ENCODE data around the gene RAMP1. TPM values are rescaled to one million over a fixed set of nuclear protein-coding genes. Genes with fewer than 3 reads are reported as not detected.

RAMP1 gene
- total RNA-seq, 1 experiment from 2014 or later: 0.63 TPM

GRCh38 chr2:237942513-237942899 is 83.1 kb downstream of the RAMP1 start:
- Histone ChIP-seq H4K5ac (ENCODE audit: insufficient read length, low read depth, low read length) (no peak overlapping the region), H3K18ac (ENCODE audit: insufficient read length, low read depth, low read length) (no peak overlapping the region), H3T11ph (ENCODE audit: low read length) (no peak overlapping the region), H2BK120ac (ENCODE audit: low read depth, low read length, poor library complexity, severe bottlenecking) (no peak overlapping the region), H3K56ac (ENCODE audit: insufficient read length, low read depth, low read length) (no peak overlapping the region), H3K23ac (ENCODE audit: insufficient read length, low read depth, low read length) (no peak overlapping the region), H3K9me3 (ENCODE audit: control insufficient read depth, low read depth, low read length) (peaks cover 14% of the 10 kb centered on the region), H4K8ac (replicated peaks; ENCODE audit: insufficient read length, low read depth, low read length) (no peak overlapping the region), H3K4me2 (ENCODE audit: insufficient read depth, insufficient read length, low read length) (no peak overlapping the region), H3K9ac (ENCODE audit: extremely low read depth, insufficient read length, low read length) (no peak overlapping the region), H3K27ac (ENCODE audit: insufficient read length, low read depth, low read length) (no peak overlapping the region), H3K79me2 (ENCODE audit: insufficient read depth, low read length) (no peaks in the 10 kb centered on the region), H3K4me1 (ENCODE audit: insufficient read depth, low read length) (no peaks in the 10 kb centered on the region; the same call in 1 of the 2 replicates), H2BK12ac (ENCODE audit: insufficient read length, low read depth, low read length) (no peak overlapping the region), H4K20me1 (ENCODE audit: control insufficient read depth, insufficient read depth, insufficient read length) (no peaks in the 10 kb centered on the region), H3K23me2 (ENCODE audit: insufficient read length, low read depth, low read length, poor library complexity, severe bottlenecking) (no peaks in the 10 kb centered on the region), H2BK5ac (ENCODE audit: insufficient read length, low read length) (no peak overlapping the region), H2AFZ (ENCODE audit: low read length) (no peak overlapping the region), H4K91ac (ENCODE audit: insufficient read length, low read depth, low read length) (no peak overlapping the region), H3K79me1 (ENCODE audit: insufficient read depth, low read depth, low read length, poor library complexity, severe bottlenecking) (no peaks in the 10 kb centered on the region), H3K4ac (ENCODE audit: low read depth, low read length) (no peak overlapping the region), H3K14ac (ENCODE audit: insufficient read depth, low read length) (no peak overlapping the region), H2AK5ac (ENCODE audit: insufficient read length, low read length) (no peak overlapping the region), H3K27me3 (ENCODE audit: insufficient read depth, low read length) (no peaks in the 10 kb centered on the region), H2BK20ac (ENCODE audit: low read depth, low read length, poor library complexity, severe bottlenecking) (no peak overlapping the region), H2BK15ac (ENCODE audit: low read depth, low read length) (no peak overlapping the region)
- Mint-ChIP-seq H3K4me3 (no peak overlapping the region), H3K36me3 (ENCODE audit: insufficient read depth in 1 of 3, low read depth in 3 of 3) (peaks cover 0 to 17% (median 13%) of the 10 kb centered on the region in 3 experiments; a peak in 6 of 7 replicates), H3K27ac (peak overlapping the region in 1 of 3 experiments; percentile 54; a peak in 1 of 7 replicates), H3K4me1 (peaks cover 9 to 11% of the 10 kb centered on the region in 2 experiments), H3K9me3 (peaks cover 23 to 35% of the 10 kb centered on the region in 2 experiments), H3K27me3 (ENCODE audit: low read depth) (peaks cover 8% of the 10 kb centered on the region)
- TF ChIP-seq CTCF (conservative IDR thresholded peaks at IDR 0.05): no peak
- no peak for DNase-seq
- no CpG with 5 or more reads among the region's 3 CpGs for WGBS (ENCODE audit: extremely low coverage, insufficient read length, low lambda C conversion rate)

Measured in H9 (cell line).